SK-MEL-5 (cell line): Measurements from ENCODE around the gene DMBT1. TPM values are rescaled to one million over a fixed set of nuclear protein-coding genes. Genes with fewer than 3 reads are reported as not detected.

Experiments
- DNase-seq: peaks from one replicate; pipeline ENCODE4 v3.0.0-alpha.2; 2016; ENCODE audit warnings: low read depth, low spot score
- in situ Hi-C: cut with HindIII; loops from 2 replicates; pipeline ENCODE4 v1.10.0; 2016; ENCODE audit warnings: low sequenced_read_pairs, high pct_unique_total_duplicates, low pct_unique_long_range_greater_than_20kb
- total RNA-seq: library from RNA; depleted of rRNA; stranded (reverse); fragments of >200 nt; shearing (Covaris generic); gene quantifications from 2 replicates; pipeline ENCODE4 v1.2.3, GENCODE V29; 2014

The DMBT1 gene
- total RNA-seq, 1 experiment from 2014 or later, result 0.42 TPM

DNA sequence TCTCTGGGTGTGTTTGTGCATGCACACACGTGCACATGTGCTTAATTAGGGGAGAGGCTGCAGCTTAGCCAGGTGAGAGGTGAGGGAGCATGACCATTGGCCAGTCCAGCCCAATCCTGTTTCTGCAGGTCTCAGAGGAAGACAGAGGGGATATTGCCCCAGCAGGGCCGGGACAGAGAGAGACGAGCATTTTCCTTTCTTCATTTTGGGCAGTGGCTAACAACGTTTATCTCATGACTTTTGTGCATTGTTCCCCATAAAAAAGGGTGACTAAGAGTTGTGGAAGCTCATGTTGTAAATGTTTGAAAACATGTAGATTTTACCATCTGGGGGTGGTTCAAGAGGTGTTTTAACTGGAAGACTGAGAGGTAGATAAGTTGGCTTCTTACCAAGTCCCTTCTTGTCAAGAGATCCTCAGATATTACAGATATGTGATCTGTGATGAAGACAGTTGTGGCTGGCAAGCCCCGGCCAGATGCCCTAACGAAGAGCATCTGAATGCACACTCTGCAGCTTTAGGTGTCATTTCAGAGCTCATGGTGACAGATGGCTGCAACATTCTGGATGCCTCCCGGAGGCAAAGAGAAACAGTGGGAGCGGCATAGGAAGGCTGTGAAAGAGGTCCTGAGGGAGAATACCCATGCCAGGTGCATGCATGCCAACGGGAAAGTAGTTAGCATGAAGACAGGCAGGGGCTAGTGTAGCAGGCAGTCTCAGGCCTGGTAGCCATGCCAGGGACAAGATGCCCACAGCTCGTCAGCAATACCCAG lies 16.7 kb upstream of the DMBT1 start:
- in situ Hi-C loops, result no loop called here
- no peak for DNase-seq

DNA sequence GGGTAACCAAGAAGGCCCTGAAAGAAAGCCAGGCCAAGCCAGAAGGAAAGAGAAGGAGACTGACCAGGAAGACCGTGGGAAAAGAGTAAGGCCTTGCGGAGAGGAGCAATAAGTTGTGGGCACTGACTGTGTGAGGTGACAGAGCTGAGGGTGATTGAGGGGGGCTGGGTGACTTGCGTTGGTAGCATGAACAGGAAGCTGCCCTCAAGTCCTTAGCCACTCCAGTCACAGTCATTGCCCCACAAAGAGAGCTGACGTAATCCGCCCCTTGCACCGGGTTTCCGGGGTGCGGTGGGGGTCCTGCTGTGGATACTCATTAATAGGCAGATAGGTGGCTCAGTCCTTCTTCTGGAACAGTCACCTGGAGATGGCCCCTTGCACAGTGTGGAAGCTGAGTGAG lies 16.1 kb upstream of the DMBT1 start:
- DNase-seq, result no peak
- in situ Hi-C loops, result no loop called here

DNA sequence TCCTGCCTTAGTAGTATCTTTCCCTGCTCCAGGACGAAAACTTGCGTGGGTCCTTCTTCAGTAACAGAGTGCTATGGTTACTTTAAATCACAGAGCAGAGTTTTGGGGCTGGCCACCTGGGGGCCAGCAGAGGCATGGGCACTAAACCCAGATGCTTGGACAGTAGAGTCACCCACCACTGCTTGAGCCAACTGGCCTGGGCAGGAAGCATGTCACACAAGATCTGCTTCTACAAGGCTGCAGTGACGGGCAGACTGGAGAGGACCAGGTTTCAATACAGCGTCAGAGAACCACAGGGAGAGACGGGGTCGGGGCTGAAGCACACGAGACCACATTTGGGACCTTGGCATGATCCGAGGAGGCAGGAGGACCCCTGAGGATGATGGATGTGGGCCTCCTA lies 14.3 kb upstream of the DMBT1 start:
- DNase-seq, result no peak
- in situ Hi-C loops, result no loop called here

DNA sequence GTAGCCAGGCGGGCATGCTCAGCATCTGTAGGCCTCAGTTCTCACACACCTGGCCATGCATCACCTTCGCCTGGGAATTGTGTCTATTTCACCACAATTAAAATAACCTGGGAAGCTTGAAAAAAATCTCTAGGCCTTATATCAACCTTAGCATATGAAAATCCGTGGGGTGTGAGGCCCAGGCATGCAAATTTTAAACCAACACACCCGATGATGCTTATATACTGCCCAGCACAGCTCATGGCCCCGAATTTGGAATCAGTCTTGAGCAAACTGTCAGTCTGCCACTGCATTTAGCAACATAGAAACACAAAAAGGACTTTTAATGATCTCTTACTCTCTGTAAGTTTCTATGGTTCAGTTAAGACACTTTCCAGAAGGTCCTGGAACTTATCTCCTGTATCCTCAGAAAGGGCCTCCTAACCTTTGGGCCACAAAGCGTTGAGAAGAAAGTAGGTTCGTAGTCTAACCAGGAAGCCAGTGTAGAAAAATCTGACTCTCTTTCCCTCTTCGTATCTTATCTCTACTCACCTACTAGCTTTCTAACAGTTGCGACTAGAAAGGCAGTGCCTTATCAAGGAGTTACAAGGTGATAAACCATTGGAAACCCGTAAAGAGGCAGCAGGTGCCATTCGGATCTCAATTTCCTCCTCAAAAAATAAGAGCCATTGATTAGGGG lies 12.0 kb upstream of the DMBT1 start:
- DNase-seq, result no peak
- in situ Hi-C loops, result no loop called here

DNA sequence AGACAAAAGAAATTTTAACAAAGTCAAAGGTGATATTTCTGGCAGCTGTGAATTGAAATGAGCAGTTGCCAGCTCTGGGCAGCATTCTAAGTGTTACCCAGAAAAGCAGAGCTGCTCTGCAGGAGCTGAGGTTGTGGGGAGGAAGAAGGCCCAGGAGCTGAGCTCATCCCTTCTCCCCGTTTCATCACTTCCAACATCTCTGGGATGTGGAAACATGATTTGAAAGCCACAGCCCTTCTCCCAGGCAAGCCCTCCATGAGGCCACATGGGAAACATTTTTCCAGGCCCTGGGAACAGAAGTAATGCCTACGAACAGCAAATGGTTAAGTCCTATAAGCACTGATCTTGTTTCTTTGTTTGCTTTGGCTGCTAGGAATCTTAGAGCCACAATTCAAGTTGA lies 10.9 kb upstream of the DMBT1 start:
- in situ Hi-C loops, result no loop called here

DNA sequence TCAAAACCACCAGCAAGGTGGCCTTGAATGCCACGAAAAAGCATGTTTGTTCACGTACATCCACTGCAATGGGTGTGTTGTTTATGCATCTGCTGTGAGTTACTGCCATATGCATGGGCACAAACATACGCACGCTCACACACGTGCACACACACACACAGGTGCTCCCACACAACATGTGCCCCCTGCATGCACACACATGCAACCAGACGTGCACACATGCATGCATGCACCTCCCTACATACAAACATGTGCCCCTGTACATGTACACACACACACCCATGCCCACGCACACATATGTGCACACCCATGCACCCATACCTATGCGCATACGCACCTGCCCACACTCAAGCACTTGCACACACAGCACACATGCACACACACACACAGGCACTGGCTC lies 10.1 kb upstream of the DMBT1 start:
- in situ Hi-C loops, result no loop called here
- no peak for DNase-seq

More for the DNA sequence above, 10.9 kb upstream of the DMBT1 start:
- no peak for DNase-seq

DNA sequence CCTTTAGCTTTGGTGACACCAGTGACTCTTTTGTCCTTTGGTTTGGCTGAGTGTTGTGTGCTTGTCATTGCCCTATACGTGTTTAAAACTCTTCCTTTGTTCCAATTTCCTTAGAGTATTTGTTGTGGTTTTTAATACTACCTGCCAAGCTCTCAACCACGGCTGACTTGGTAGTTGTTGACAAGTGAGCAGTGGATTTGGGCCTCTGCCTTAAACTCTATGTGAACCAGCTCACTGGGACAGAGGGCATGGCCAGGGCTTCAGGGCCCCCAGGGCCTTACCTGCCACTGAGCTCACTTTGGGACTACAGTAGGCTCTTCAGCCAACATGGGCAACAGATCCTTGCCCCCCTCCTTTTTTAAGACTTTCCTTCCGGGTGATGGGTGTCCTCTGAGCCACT lies 9.6 kb upstream of the DMBT1 start:
- in situ Hi-C loops, result no loop called here
- no peak for DNase-seq

DNA sequence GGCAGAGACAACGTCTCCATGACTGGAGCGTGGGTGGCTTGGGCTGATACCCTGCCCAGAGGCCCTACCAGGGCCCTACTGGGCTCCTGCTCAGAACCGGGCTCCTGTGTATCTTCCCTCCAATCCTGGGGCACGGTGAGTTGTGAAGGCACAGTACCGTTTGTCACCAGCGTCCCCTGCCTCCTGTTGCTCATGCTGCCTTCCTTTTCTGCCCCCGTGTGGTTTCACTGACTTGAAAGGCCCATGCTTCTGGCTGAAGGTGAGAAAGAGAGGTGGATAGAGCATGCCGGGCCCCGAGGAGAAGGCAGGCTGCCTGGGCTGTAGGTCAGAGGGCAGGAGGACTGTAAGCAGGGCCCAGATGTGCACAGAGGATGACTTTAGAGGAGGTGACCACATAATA lies 9.1 kb upstream of the DMBT1 start:
- no peak for DNase-seq
- in situ Hi-C loops, result no loop called here

DNA sequence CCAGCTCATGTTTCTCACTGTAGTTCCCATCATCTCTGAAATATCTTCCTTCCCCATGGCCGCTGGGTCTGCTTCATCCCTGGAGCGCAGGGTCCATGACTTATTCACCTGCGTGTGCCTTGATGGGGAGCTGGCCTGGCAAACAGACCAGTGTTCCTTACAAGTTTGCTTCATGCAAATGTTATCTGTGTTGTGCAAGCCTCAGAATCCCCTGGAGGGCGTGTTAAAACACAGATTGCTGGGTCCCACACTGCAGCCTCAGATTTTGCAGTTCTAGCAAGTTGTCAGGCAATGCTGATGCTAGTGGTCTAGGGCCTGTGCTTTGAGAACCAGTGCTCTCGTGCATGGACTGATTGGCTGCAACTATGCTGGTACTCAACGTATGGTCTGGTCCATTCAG lies 7.2 kb upstream of the DMBT1 start:
- in situ Hi-C loops, result no loop called here
- DNase-seq, result no peak

DNA sequence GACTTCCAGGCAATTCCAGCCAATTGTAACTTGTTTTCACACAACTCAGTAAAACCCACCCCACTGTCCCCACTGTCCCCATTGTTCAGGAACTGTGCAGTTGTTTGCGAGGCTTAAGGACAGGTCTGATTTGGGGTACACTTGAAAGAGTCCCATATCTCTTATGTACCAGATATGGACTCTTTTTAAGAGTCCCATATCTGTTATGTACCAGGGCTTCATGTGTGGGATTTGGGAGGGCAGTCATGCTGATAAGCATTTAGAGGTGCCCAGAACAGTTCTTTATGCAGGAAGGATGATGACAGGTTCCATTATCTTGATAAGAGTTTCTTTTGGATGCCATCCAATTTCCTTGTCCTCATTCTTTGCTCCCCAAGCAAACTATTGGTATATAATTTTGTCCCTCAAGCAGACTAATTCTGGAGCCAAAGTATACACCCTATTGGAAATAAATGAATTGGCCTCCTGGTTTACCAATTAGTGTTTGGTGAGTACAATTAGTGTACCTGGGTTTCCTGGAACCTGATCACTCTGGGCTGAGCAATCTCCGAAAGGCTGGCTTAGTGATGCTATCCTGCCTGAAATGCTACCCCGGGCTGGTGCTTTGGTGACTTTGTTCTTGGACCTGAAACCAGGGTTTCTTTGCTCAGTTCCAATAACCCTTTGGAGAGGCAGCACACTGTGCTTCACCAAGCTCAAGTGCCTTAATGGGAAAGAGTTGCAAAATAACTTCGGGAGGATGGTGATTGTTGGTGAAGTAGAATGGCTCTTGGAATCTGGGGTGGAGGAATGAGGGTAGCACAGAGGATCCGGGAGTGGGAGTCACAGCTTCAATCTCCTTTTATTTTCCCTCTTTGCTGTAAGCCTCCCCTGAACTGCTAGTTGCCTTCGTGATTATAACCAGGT lies 6.2 kb upstream of the DMBT1 start:
- in situ Hi-C loops, result no loop called here

DNA sequence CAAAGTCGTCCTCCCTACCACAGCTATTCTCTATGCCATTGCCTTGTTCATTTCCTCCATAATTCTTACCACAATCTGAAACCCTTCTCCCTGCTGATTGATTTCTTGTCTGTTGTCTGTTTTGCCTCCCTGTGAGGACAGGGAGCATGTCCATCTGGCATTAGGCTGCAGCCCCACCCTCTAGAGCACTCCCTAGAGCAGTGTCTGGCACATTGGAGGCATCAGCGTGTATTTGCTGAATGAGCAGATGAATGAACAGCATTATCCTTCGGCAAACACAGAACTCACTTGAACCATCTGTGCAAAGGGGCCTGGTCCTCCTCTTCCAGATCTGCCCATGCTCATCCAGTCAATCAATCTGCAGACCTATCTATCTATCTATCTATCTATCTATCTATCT lies 5.1 kb upstream of the DMBT1 start:
- in situ Hi-C loops, result no loop called here
- no peak for DNase-seq

More for the DNA sequence above, 6.2 kb upstream of the DMBT1 start:
- DNase-seq, result no peak

DNA sequence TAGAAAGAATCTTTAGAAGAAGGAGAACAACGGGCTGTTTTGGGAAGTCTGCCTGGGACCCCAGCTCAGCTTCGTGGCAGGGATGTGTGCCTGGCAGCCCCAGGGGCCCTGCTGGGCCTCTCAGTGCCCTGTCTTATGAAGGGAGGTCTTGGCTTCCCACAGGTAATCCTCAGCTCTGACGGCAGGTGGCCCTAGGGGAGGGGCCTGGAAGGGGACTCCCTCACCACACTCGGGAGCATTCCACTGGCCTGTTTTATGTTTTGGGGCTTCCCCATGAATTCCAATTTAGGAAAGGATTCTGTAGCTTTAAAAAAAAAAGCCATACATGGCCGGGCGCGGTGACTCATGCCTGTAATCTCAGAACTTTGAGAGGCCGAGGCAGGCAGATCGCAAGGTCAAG lies 3.0 kb upstream of the DMBT1 start:
- in situ Hi-C loops, result no loop called here
- DNase-seq, result no peak

DNA sequence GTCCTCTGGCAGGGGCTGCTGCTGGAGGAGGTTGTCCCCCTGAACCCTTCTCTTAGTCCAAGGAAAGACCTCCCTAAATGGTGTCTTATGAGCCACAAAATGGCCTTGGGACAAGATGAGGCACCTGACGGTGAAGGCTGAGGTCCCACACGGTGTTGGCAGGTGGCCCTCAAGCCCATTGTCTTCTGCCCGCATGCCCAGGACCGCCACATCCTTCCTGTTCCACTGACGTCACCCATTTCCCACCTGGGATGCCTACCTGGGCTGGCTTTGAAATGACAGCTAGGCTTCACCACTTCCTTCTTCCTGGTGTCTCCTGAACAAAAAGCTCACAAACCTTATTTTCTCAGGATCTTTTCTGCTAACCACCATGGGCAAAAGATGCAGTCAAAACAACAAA lies 2.1 kb upstream of the DMBT1 start:
- in situ Hi-C loops, result no loop called here
- DNase-seq, result no peak

DNA sequence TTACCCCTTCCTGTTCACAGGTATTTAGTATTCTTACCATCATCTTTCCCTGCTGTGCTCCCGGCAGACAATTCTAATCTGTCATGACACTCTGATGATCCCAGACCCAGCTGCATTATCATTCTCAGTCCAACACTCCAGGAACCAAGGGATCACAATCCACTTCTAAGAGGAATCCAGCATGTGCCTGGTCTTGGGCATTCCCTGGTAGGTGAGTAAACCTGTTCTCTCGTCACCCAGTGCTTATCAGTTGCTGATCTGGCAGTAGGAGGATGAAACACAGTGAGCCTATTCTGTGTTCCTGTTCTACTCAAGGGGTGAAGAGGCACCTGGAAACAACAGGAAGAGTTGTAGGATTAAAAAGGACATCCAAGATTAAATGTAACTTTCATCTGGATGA lies 1.3 kb upstream of the DMBT1 start:
- in situ Hi-C loops, result no loop called here
- DNase-seq, result no peak

DNA sequence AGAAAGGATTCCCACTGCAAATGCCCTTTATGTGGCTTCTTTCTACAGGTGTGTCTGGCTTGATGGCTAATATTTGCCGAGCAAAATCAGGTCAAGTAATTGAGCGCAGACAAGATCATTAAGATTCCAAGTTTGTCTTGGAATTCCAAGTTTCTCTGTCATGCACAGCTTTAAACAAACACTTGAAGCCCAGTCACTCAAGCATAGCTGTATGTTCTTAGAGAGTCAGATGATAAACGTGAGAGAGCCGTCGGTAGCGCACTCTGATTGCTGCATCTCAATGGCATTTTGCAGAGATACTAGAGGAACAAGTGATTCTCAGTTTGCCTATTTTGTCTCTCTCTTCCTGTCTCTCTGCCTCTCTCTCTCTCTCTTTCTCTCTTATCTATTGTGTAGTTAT lies 658 bp downstream of the DMBT1 start:
- DNase-seq, result no peak
- in situ Hi-C loops, result no loop called here

DNA sequence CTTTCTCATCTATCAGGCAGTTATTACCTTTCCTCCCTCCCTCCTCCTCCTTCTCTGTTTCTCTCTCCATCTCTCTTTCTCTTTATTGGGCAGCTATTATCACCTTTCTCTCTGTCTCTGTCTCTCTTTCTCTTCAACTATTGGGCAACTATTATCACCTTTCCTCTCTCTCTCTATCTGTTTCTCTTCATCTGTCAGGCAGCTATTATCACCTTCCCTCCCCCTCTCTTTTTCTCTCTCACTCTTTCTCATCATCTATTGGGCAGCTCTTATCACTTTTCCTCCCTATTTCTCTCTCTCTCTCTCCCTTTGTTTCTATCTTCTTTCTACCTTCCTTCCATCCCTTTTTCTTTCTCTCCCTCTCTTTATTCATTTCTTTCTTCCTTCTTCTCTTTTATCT lies 1.2 kb downstream of the DMBT1 start:
- in situ Hi-C loops, result no loop called here
- no peak for DNase-seq

DNA sequence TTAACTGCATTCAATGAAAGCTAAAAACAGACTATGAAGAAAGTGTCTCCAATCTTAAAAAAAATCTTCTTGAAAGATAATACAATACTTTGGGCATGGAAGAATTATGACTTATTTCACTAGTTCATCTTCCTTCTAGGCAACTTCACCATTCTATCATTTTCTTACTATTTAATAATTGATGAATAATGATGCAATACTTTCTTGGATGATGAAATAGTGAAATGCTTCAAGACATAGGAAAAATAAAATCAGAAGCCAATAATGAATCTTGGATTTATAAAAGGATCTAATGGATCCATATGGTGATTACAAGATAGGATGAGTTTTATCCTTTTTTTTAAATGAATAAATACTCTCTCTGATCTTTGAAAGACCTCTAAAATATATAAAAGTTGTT lies 4.4 kb downstream of the DMBT1 start:
- in situ Hi-C loops, result no loop called here
- DNase-seq, result no peak

DNA sequence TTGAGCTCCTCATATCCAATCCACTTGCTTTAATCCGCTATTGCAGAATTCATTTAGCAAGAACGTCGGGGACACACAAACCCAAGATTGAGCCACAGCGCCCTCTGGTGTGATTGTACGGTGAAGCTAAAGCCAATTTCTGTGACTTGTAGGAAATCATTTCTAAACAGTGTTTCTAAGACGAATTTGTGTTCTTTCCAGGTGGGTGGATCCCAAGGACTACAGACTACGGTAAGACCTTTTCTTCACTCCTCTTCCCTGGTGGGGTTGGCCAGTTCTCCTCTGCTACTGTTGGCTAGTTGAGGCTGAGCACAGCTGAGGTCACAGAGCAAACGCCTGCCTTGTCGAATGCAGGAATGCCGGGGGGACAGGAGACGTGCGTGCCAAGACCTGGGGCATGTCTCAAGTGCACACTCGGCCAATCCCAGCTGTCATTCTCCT lies 5.2 kb downstream of the DMBT1 start:
- in situ Hi-C loops, result no loop called here
- DNase-seq, result peak; percentile 86
